Measurements from ENCODE around the gene MTMR1.

The MTMR1 gene

DNA sequence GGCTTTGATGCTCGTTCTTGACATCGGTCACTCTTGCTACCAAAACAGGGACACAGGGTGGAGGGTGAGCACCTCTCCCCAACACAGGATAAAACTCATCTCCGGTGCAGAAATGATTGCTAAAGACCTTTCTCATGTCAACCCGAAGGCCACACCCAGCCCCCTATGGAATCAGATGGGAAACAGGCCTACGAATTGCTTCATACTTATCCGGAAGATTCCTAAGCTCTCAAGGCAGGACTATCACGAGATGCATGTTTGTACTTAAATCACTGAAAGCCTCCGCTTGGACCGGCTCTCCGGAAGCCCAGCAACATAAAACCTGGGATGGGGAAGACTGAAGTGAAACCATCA lies 74.9 kb downstream of the MTMR1 start:
- Histone ChIP-seq H3K4me3 (no peak overlapping the region), H3K9ac (ENCODE audit: insufficient read length) (no peak overlapping the region), H3K27ac (no peak overlapping the region), H3K36me3 (ENCODE audit: insufficient read depth, low read length) (no peaks in the 10 kb centered on the region), H3K9me3 (ENCODE audit: low read depth, low read length) (no peaks in the 10 kb centered on the region)
- TF ChIP-seq EZH2 (IDR thresholded peaks at IDR 0.05) (no peak), FOXP2 (optimal IDR thresholded peaks at IDR 0.05; ENCODE audit: control extremely low read depth, extremely low read length, insufficient read depth) (no peak), POLR2AphosphoS5 (IDR thresholded peaks at IDR 0.05; ENCODE audit: borderline replicate concordance, low read depth, low read length) (no peak)
- no peak for DNase-seq (ENCODE audit: low read depth, low spot score)

GRCh38 chrX:150768580-150769190 lies 75.5 kb downstream of the MTMR1 start:
- H3K27ac ChIP-seq = no peak overlapping the region
- H3K4me3 ChIP-seq = no peak overlapping the region
- no peak overlapping the region for H3K9ac ChIP-seq (ENCODE audit: insufficient read length)
- no peak for TF ChIP-seq EZH2 (IDR thresholded peaks at IDR 0.05)
- TF ChIP-seq POLR2AphosphoS5 (IDR thresholded peaks at IDR 0.05; ENCODE audit: borderline replicate concordance, low read depth, low read length) = no peak
- TF ChIP-seq FOXP2 (optimal IDR thresholded peaks at IDR 0.05; ENCODE audit: control extremely low read depth, extremely low read length, insufficient read depth) = no peak
- H3K9me3 ChIP-seq (ENCODE audit: low read depth, low read length) = no peaks in the 10 kb centered on the region
- H3K36me3 ChIP-seq (ENCODE audit: insufficient read depth, low read length) = no peaks in the 10 kb centered on the region
- no peak for DNase-seq (ENCODE audit: low read depth, low spot score)

GRCh38 chrX:150769408-150769807 lies 76.2 kb downstream of the MTMR1 start:
- DNase-seq (ENCODE audit: low read depth, low spot score) = no peak
- Histone ChIP-seq H3K27ac (no peak overlapping the region), H3K9ac (ENCODE audit: insufficient read length) (no peak overlapping the region), H3K9me3 (ENCODE audit: low read depth, low read length) (no peaks in the 10 kb centered on the region), H3K4me3 (no peak overlapping the region), H3K36me3 (ENCODE audit: insufficient read depth, low read length) (no peaks in the 10 kb centered on the region)
- TF ChIP-seq POLR2AphosphoS5 (IDR thresholded peaks at IDR 0.05; ENCODE audit: borderline replicate concordance, low read depth, low read length) (no peak), EZH2 (IDR thresholded peaks at IDR 0.05) (no peak), FOXP2 (optimal IDR thresholded peaks at IDR 0.05; ENCODE audit: control extremely low read depth, extremely low read length, insufficient read depth) (no peak)

DNA sequence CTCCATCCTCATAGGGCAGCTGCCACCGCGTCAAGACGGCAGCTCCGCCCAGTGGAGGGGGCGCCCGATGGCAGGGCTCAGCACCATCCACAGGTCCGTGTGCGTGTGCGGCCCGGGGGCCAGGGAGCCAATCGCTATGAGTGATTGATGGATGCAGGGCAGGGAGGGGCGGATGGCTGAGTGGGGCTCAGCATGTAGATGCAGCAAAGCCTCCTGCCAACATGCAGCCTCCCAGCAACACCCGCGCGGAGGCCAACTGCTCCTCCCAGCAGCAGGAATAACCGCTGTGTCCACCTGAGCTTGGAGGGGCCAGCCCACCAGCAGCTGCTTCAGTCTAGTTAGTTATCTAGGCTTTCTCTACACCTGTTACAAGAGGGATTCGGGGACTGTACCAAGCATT lies 77.4 kb downstream of the MTMR1 start:
- TF ChIP-seq EZH2 (IDR thresholded peaks at IDR 0.05) (no peak), POLR2AphosphoS5 (IDR thresholded peaks at IDR 0.05; ENCODE audit: borderline replicate concordance, low read depth, low read length) (no peak), FOXP2 (optimal IDR thresholded peaks at IDR 0.05; ENCODE audit: control extremely low read depth, extremely low read length, insufficient read depth) (no peak)
- Histone ChIP-seq H3K9me3 (ENCODE audit: low read depth, low read length) (no peaks in the 10 kb centered on the region), H3K27ac (no peak overlapping the region), H3K9ac (ENCODE audit: insufficient read length) (no peak overlapping the region), H3K36me3 (ENCODE audit: insufficient read depth, low read length) (no peaks in the 10 kb centered on the region), H3K4me3 (no peak overlapping the region)
- no peak for DNase-seq (ENCODE audit: low read depth, low spot score)

GRCh38 chrX:150771116-150771515 lies 77.9 kb downstream of the MTMR1 start:
- H3K9ac ChIP-seq (ENCODE audit: insufficient read length) = no peak overlapping the region

GRCh38 chrX:150772150-150772970 lies 79.2 kb downstream of the MTMR1 start:
- Histone ChIP-seq H3K9me3 (ENCODE audit: low read depth, low read length) (no peaks in the 10 kb centered on the region), H3K36me3 (ENCODE audit: insufficient read depth, low read length) (no peaks in the 10 kb centered on the region), H3K9ac (ENCODE audit: insufficient read length) (no peak overlapping the region), H3K27ac (no peak overlapping the region), H3K4me3 (no peak overlapping the region)
- no peak for TF ChIP-seq EZH2 (IDR thresholded peaks at IDR 0.05)
- DNase-seq (ENCODE audit: low read depth, low spot score) = no peak

More at GRCh38 chrX:150771116-150771515, 77.9 kb downstream of the MTMR1 start:
- Histone ChIP-seq H3K36me3 (ENCODE audit: insufficient read depth, low read length) (no peaks in the 10 kb centered on the region), H3K4me3 (no peak overlapping the region), H3K27ac (no peak overlapping the region), H3K9me3 (ENCODE audit: low read depth, low read length) (no peaks in the 10 kb centered on the region)
- TF ChIP-seq EZH2 (IDR thresholded peaks at IDR 0.05) (no peak), POLR2AphosphoS5 (IDR thresholded peaks at IDR 0.05; ENCODE audit: borderline replicate concordance, low read depth, low read length) (no peak), FOXP2 (optimal IDR thresholded peaks at IDR 0.05; ENCODE audit: control extremely low read depth, extremely low read length, insufficient read depth) (no peak)
- DNase-seq (ENCODE audit: low read depth, low spot score) = no peak

DNA sequence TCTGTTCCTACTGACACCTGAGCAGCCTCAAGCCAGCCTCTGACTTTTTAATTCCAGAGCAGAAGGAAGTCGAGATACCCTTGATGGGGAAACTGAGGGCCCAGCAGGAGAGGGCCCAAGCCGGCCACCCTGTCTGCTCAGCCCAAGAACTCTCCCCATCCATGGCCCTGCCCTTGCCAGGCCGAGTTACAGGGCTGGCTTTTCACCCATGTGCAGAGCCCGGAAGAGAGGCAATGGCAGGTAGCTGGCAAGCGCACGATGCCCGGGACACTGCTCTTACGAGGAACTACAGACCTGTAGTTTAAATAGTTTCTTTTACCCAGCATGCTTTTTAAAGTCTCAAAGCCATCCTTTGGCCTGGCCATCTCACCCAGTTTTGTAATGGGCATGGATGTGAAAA lies 79.9 kb downstream of the MTMR1 start:
- Histone ChIP-seq H3K4me3 (no peak overlapping the region), H3K9me3 (ENCODE audit: low read depth, low read length) (no peaks in the 10 kb centered on the region), H3K36me3 (ENCODE audit: insufficient read depth, low read length) (no peaks in the 10 kb centered on the region), H3K27ac (no peak overlapping the region), H3K9ac (ENCODE audit: insufficient read length) (no peak overlapping the region)
- no peak for DNase-seq (ENCODE audit: low read depth, low spot score)
- TF ChIP-seq POLR2AphosphoS5 (IDR thresholded peaks at IDR 0.05; ENCODE audit: borderline replicate concordance, low read depth, low read length) (no peak), FOXP2 (optimal IDR thresholded peaks at IDR 0.05; ENCODE audit: control extremely low read depth, extremely low read length, insufficient read depth) (no peak), EZH2 (IDR thresholded peaks at IDR 0.05) (no peak)

- Histone ChIP-seq H3K36me3 (ENCODE audit: insufficient read depth, low read length) (no peaks in the 10 kb centered on the region), H3K9ac (ENCODE audit: insufficient read length) (no peak overlapping the region), H3K4me3 (no peak overlapping the region), H3K9me3 (ENCODE audit: low read depth, low read length) (no peaks in the 10 kb centered on the region), H3K27ac (no peak overlapping the region)
- TF ChIP-seq EZH2 (IDR thresholded peaks at IDR 0.05) = no peak
- no peak for TF ChIP-seq POLR2AphosphoS5 (IDR thresholded peaks at IDR 0.05; ENCODE audit: borderline replicate concordance, low read depth, low read length)
- TF ChIP-seq FOXP2 (optimal IDR thresholded peaks at IDR 0.05; ENCODE audit: control extremely low read depth, extremely low read length, insufficient read depth) = no peak
- DNase-seq (ENCODE audit: low read depth, low spot score) = no peak
Measured at GRCh38 chrX:150773634-150774033, 80.4 kb downstream of the MTMR1 start.
